K562 (cell line): ENCODE data around the gene NDUFA7. TPM values are rescaled to one million over a fixed set of nuclear protein-coding genes. Genes with fewer than 3 reads are reported as not detected.

Experiments used
- CBX1 ChIP-seq: sonication (generic); IDR thresholded peaks from 2 replicates; pipeline ENCODE4 v1.6.1; 2016; ENCODE audit warnings: antibody characterized with exemption, low read depth, mild to moderate bottlenecking
- CCAR2 ChIP-seq: fragments of 200-400 bp; formaldehyde crosslinking; IDR thresholded peaks from 2 replicates; pipeline ENCODE4 v1.6.1; 2017; ENCODE audit warnings: mild to moderate bottlenecking, low read depth, low read length
- CLOCK ChIP-seq: fragments of 250-450 bp; sonication (Bioruptor Pico); IDR thresholded peaks from 2 replicates; pipeline ENCODE4 v1.4.0; 2020; ENCODE audit warnings: mild to moderate bottlenecking, moderate library complexity, borderline replicate concordance
- DPF2 ChIP-seq: fragments of 450-650 bp; IDR thresholded peaks from 2 replicates; pipeline ENCODE4 v1.6.1; 2016
- E2F8 ChIP-seq: fragments of 450-650 bp; IDR thresholded peaks from 2 replicates; pipeline ENCODE4 v1.7.1; 2018; ENCODE audit warnings: mild to moderate bottlenecking, low read depth; ENCODE audit not compliant: partially characterized antibody
- JUN ChIP-seq, 2 experiments: sonication (generic) in 1 of 2; formaldehyde crosslinking in 1 of 2; IDR thresholded peaks; 2 replicates each; pipeline versions ENCODE4 v1.6.1 to v1.8.0; 2012 to 2022; ENCODE audit warnings: borderline replicate concordance in 2 of 2, mild to moderate bottlenecking in 2 of 2, improper control_type of control experiment in 1 of 2, low read depth in 1 of 2, low read length in 1 of 2, missing genetic modification reagents in 1 of 2
- MAZ ChIP-seq, 2 experiments: fragments of 450-650 bp in 1 of 2; sonication (generic) in 1 of 2; formaldehyde crosslinking; IDR thresholded peaks in 1 of 2; conservative IDR thresholded peaks in 1 of 2; 2 replicates each; pipeline versions ENCODE4 v1.4.0 to v1.5.0; 2020; ENCODE audit warnings: mild to moderate bottlenecking in 1 of 2, missing genetic modification reagents in 1 of 2
- NR1H2 ChIP-seq: sonication (generic); formaldehyde crosslinking; IDR thresholded peaks from 2 replicates; pipeline ENCODE4 v1.4.0; 2020; ENCODE audit warnings: mild to moderate bottlenecking, missing genetic modification reagents
- TSC22D4 ChIP-seq: fragments of 450-650 bp; IDR thresholded peaks from 2 replicates; pipeline ENCODE4 v1.6.1; 2016; ENCODE audit warnings: missing genetic modification characterization, missing biosample characterization, control low read depth
- U2AF2 ChIP-seq: fragments of 200-400 bp; formaldehyde crosslinking; optimal IDR thresholded peaks from 2 replicates; pipeline ENCODE3; 2017; ENCODE audit warnings: low read depth, mild to moderate bottlenecking, low read length
- YBX1 ChIP-seq: fragments of 450-650 bp; IDR thresholded peaks from 2 replicates; pipeline ENCODE4 v1.7.1; 2016; ENCODE audit warnings: mild to moderate bottlenecking
- ZNF174 ChIP-seq: fragments of 250-450 bp; sonication (Bioruptor Pico); IDR thresholded peaks from 2 replicates; pipeline ENCODE4 v1.4.0; 2020; ENCODE audit warnings: mild to moderate bottlenecking
- ZNF512 ChIP-seq: IDR thresholded peaks from 2 replicates; pipeline ENCODE4 v1.6.1; 2016; ENCODE audit warnings: missing genetic modification characterization, missing compliant biosample characterization
- ZNF639 ChIP-seq, 2 experiments: fragments of 200-800 bp in 1 of 2; sonication (Bioruptor generic) in 1 of 2; sonication (generic) in 1 of 2; formaldehyde crosslinking in 1 of 2; IDR thresholded peaks in 1 of 2; conservative IDR thresholded peaks in 1 of 2; 2 replicates each; pipeline versions ENCODE4 v1.5.0 to v1.6.1; 2016 to 2020; ENCODE audit warnings: missing compliant biosample characterization in 1 of 2, missing genetic modification characterization in 1 of 2, missing genetic modification reagents in 1 of 2
- ZNF764 ChIP-seq: fragments of 250-450 bp; sonication (Bioruptor Pico); IDR thresholded peaks from 2 replicates; pipeline ENCODE4 v1.4.0; 2020; ENCODE audit warnings: low read depth, mild to moderate bottlenecking, moderate library complexity
- ZNF766 ChIP-seq: fragments of 200-800 bp; sonication (Bioruptor generic); conservative IDR thresholded peaks from 2 replicates; pipeline ENCODE4 v1.6.1; 2016; ENCODE audit warnings: missing genetic modification characterization, missing compliant biosample characterization
- ZNF830 ChIP-seq: fragments of 250-450 bp; sonication (Bioruptor Pico); IDR thresholded peaks from 2 replicates; pipeline ENCODE4 v1.5.0; 2021; ENCODE audit warnings: mild to moderate bottlenecking
- polyA plus RNA-seq, 8 experiments: library from polyadenylated mRNA; depleted of rRNA in 4 of 8; stranded (reverse) in 5 of 8; unstranded in 3 of 8; fragments of >200 nt; fragmentation: Nextera tagmentation in 2 of 8; fragmentation: Illumina TruSeq in 1 of 8; extraction: Ambion mirVana in 2 of 8; extraction: Trizol in 1 of 8; gene quantifications; 2 replicates each; pipeline versions ENCODE4 v1.2.1 to v1.2.3, GENCODE V29; 2011 to 2014; ENCODE audit warnings: inconsistent platforms in 1 of 8, missing spikeins in 1 of 8
- total RNA-seq, 7 experiments: library from RNA; depleted of rRNA in 6 of 7; stranded (reverse); fragments of >200 nt in 6 of 7; fragmentation: Illumina TruSeq in 2 of 7; extraction: Trizol in 2 of 7; gene quantifications; 2 replicates each; pipeline versions ENCODE4 v1.2.1 to v1.2.3, GENCODE V29; 2011 to 2021; ENCODE audit warnings: low replicate concordance in 1 of 7

The NDUFA7 gene
- total and polyA plus RNA-seq, 9 of the 15 experiments (the other 6 are each of a cell fraction or from before 2014, with no cell fraction given): 70.8 to 348 (median 142) TPM

GRCh38 chr19:8307965-8308866, 13.0 kb downstream of the NDUFA7 start, which contains the start of gene CD320 (continued):
- TF ChIP-seq ZNF512 (tag) (no peak), CBX1 (peak; percentile 74; the same call in 1 of the 2 replicates), NR1H2 (CRISPR knock-in tag) (peak; percentile 89; the same call in 1 of the 2 replicates), DPF2 (no peak), ZNF766 (no peak), TSC22D4 (tag) (no peak), U2AF2 (no peak), E2F8 (peak; percentile 74), ZNF639 (CRISPR knock-in tag; conservative IDR thresholded peaks at IDR 0.05 in 1 of 2, IDR thresholded peaks at IDR 0.05 in 1 of 2) (no peak), ZNF764 (CRISPR knock-in tag) (no peak), ZNF830 (CRISPR knock-in tag) (0 out of 2 replicates have a peak, but pooled peaks have one; percentile 32), JUN (IDR thresholded peaks at IDR 0.05; ENCODE audit: borderline replicate concordance, low read depth, low read length) (no peak; the same call in 1 of the 2 replicates), JUN (CRISPR knock-in tag; IDR thresholded peaks at IDR 0.05; ENCODE audit: borderline replicate concordance) (peak; percentile 86; the same call in 1 of the 2 replicates), YBX1 (no peak), CLOCK (CRISPR knock-in tag) (0 out of 2 replicates have a peak, but pooled peaks have one; percentile 74), MAZ (CRISPR knock-in tag; conservative IDR thresholded peaks at IDR 0.05 in 1 of 2, IDR thresholded peaks at IDR 0.05 in 1 of 2) (peak; percentile 77 to 82; a peak in 3 of 4 replicates), ZNF174 (CRISPR knock-in tag) (no peak), CCAR2 (no peak)
